Measurements from ENCODE around the gene VPS9D1. TPM values are rescaled to one million over a fixed set of nuclear protein-coding genes. Genes with fewer than 3 reads are reported as not detected.
"Not testable (repeated sequence)": the region's sequence is repeated elsewhere in the genome, so short reads cannot be mapped to it uniquely, and the experiment has no call there.

Gene VPS9D1
- total and polyA plus RNA-seq, 9 donors: 0.50 to 15.5 (median 9.7) TPM

- peaks cover 6% of the 10 kb centered on the region for H3K4me1 ChIP-seq (ENCODE audit: insufficient read depth)
- DNase-seq: no peak
- no peaks in the 10 kb centered on the region for H3K36me3 ChIP-seq
- TF ChIP-seq EP300 (IDR thresholded peaks at IDR 0.05) (no peak), POLR2A (IDR thresholded peaks at IDR 0.05) (no peak), CTCF (IDR thresholded peaks at IDR 0.05) (no peak)
- no peaks in the 10 kb centered on the region for H3K27me3 ChIP-seq
- H3K9me3 ChIP-seq: no peaks in the 10 kb centered on the region
- H3K4me3 ChIP-seq: no peak overlapping the region
- intact Hi-C loops (cut with DNase I): no loop called here
- 87 to 90% (median 90%) methylated on average over 16 of the region's 16 CpGs for WGBS, 3 donors
- H3K27ac ChIP-seq: no peak overlapping the region
Measured at GRCh38 chr16:89690392-89690901, 30.3 kb downstream of the VPS9D1 start.

GRCh38 chr16:89689621-89690020, 31.1 kb downstream of the VPS9D1 start:
- H3K9me3 ChIP-seq; H3K4me3 ChIP-seq; H3K27ac ChIP-seq; H3K27me3 ChIP-seq; H3K4me1 ChIP-seq (ENCODE audit: insufficient read depth); H3K36me3 ChIP-seq; intact Hi-C loops (cut with DNase I); DNase-seq: not testable (repeated sequence)
- WGBS, 3 donors: 79 to 92% (median 91%) methylated on average over 4 of the region's 4 CpGs

GRCh38 chr16:89689142-89689541, 31.6 kb downstream of the VPS9D1 start:
- Histone ChIP-seq H3K4me3 (no peak overlapping the region), H3K4me1 (ENCODE audit: insufficient read depth) (peaks cover 6% of the 10 kb centered on the region), H3K36me3 (no peaks in the 10 kb centered on the region), H3K27me3 (no peaks in the 10 kb centered on the region), H3K9me3 (no peaks in the 10 kb centered on the region), H3K27ac (no peak overlapping the region)
- intact Hi-C loops (cut with DNase I): no loop called here
- TF ChIP-seq CTCF (IDR thresholded peaks at IDR 0.05) (no peak), EP300 (IDR thresholded peaks at IDR 0.05) (no peak), POLR2A (IDR thresholded peaks at IDR 0.05) (no peak)
- no peak for DNase-seq
- WGBS, 3 donors: 91 to 95% (median 94%) methylated on average over 13 of the region's 13 CpGs

GRCh38 chr16:89688395-89688794, 32.3 kb downstream of the VPS9D1 start:
- DNase-seq: no peak
- no peak overlapping the region for H3K27ac ChIP-seq
- intact Hi-C loops (cut with DNase I): no loop called here
- H3K9me3 ChIP-seq: no peaks in the 10 kb centered on the region
- no peaks in the 10 kb centered on the region for H3K36me3 ChIP-seq
- H3K4me1 ChIP-seq (ENCODE audit: insufficient read depth): peaks cover 6% of the 10 kb centered on the region
- WGBS, 3 donors: 86 to 93% (median 88%) methylated on average over 5 of the region's 5 CpGs
- no peak for TF ChIP-seq POLR2A (IDR thresholded peaks at IDR 0.05)
- no peak for TF ChIP-seq EP300 (IDR thresholded peaks at IDR 0.05)
- H3K4me3 ChIP-seq: no peak overlapping the region
- H3K27me3 ChIP-seq: no peaks in the 10 kb centered on the region

- Histone ChIP-seq H3K4me1 (ENCODE audit: insufficient read depth) (peaks cover 6% of the 10 kb centered on the region), H3K27ac (peak overlapping the region; percentile 42 to 92), H3K4me3 (peak overlapping the region; percentile 87), H3K36me3 (no peaks in the 10 kb centered on the region), H3K27me3 (no peaks in the 10 kb centered on the region), H3K9me3 (no peaks in the 10 kb centered on the region)
- WGBS, 3 donors: 9 to 17% (median 11%) methylated on average over 23 to 42 of the region's 42 CpGs
- DNase-seq: no peak
- intact Hi-C loops (cut with DNase I): no loop called here
- TF ChIP-seq CTCF (IDR thresholded peaks at IDR 0.05): no peak
- TF ChIP-seq POLR2A (IDR thresholded peaks at IDR 0.05): no peak
- no peak for TF ChIP-seq EP300 (IDR thresholded peaks at IDR 0.05)
Measured at GRCh38 chr16:89687092-89687940, 33.4 kb downstream of the VPS9D1 start.

Data from ovary (tissue), 9 donors.